Measurements from ENCODE around the gene IRAK2. TPM values are rescaled to one million over a fixed set of nuclear protein-coding genes. Genes with fewer than 3 reads are reported as not detected.

IRAK2 gene
- total RNA-seq, 4 donors from 2014 or later = 0.29 to 8.7 (median 3.7) TPM

DNA sequence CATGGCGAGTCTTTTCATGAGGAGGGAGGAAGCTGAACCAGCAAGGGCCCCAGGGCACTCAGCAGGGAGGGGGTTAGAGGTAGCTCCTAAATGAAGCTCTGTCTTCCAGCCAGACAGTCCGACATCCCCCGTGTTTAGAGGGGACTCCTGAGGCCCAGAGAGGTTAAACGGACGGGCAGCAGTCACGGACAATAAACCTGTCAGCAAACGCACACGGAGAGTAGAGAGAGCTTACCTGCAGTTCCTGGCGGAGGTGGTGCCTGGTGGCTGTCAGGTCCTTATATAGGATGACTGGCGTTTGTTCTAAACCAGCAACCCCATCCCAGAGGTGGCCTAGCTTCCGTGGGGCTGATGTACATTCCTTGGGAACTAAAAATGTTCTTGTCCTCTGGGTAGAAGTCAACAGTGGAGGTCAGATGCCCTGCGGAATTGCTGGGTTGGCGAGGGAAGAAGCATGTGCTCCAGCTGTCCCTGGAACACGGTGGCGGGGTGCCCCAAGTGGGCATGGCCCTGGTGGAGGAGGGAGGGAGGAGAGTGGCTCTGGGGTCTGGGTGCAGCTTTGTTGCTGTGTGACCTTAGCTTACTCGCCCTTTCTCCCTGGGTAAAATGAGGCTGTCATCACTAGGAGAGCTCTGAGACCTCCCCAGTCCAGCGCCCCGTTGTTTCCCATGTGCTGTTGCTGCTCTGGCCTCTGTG is 125.9 kb downstream of the IRAK2 start:
- no peaks in the 10 kb centered on the region for H3K9me3 ChIP-seq
- TF ChIP-seq, protein P1, sequence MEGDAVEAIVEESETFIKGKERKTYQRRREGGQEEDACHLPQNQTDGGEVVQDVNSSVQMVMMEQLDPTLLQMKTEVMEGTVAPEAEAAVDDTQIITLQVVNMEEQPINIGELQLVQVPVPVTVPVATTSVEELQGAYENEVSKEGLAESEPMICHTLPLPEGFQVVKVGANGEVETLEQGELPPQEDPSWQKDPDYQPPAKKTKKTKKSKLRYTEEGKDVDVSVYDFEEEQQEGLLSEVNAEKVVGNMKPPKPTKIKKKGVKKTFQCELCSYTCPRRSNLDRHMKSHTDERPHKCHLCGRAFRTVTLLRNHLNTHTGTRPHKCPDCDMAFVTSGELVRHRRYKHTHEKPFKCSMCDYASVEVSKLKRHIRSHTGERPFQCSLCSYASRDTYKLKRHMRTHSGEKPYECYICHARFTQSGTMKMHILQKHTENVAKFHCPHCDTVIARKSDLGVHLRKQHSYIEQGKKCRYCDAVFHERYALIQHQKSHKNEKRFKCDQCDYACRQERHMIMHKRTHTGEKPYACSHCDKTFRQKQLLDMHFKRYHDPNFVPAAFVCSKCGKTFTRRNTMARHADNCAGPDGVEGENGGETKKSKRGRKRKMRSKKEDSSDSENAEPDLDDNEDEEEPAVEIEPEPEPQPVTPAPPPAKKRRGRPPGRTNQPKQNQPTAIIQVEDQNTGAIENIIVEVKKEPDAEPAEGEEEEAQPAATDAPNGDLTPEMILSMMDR (IDR thresholded peaks at IDR 0.05) = no peak
- no peak for TF ChIP-seq POLR2A (IDR thresholded peaks at IDR 0.05)
- no peaks in the 10 kb centered on the region for H3K4me1 ChIP-seq
- H3K27me3 ChIP-seq = no peaks in the 10 kb centered on the region
- no peaks in the 10 kb centered on the region for H3K36me3 ChIP-seq
- no peak for DNase-seq
- intact Hi-C loops (cut with DNase I; ENCODE audit: low total_unique reads) = no loop called here
- no peak overlapping the region for H3K27ac ChIP-seq
- H3K4me3 ChIP-seq = no peak overlapping the region

DNA sequence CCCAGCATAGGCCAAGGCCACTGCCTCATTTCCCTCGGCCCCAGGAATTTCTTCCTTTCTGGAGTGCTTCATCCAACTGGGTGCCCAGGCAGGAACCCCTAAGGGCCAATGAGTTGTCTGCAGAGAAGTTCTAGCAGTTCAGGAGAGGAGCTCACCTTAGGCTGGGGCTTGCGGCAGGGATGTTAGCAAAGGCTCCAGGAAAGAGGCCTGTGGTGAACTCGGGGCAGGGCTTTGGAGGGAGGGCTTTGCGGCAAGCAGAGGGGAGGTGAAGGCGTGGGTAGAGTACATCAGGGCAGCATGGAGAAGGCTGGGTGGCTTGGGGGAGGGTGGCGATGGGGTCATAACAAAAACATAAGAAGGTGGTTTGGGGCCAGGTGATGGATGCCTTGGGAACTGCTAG is 126.9 kb downstream of the IRAK2 start:
- Histone ChIP-seq H3K4me3 (no peak overlapping the region), H3K4me1 (no peaks in the 10 kb centered on the region), H3K27ac (no peak overlapping the region), H3K36me3 (no peaks in the 10 kb centered on the region), H3K27me3 (no peaks in the 10 kb centered on the region), H3K9me3 (no peaks in the 10 kb centered on the region)
- intact Hi-C loops (cut with DNase I; ENCODE audit: low total_unique reads) = no loop called here
- TF ChIP-seq, protein P1 (IDR thresholded peaks at IDR 0.05) = no peak
- TF ChIP-seq POLR2A (IDR thresholded peaks at IDR 0.05) = no peak
- no peak for DNase-seq

DNA sequence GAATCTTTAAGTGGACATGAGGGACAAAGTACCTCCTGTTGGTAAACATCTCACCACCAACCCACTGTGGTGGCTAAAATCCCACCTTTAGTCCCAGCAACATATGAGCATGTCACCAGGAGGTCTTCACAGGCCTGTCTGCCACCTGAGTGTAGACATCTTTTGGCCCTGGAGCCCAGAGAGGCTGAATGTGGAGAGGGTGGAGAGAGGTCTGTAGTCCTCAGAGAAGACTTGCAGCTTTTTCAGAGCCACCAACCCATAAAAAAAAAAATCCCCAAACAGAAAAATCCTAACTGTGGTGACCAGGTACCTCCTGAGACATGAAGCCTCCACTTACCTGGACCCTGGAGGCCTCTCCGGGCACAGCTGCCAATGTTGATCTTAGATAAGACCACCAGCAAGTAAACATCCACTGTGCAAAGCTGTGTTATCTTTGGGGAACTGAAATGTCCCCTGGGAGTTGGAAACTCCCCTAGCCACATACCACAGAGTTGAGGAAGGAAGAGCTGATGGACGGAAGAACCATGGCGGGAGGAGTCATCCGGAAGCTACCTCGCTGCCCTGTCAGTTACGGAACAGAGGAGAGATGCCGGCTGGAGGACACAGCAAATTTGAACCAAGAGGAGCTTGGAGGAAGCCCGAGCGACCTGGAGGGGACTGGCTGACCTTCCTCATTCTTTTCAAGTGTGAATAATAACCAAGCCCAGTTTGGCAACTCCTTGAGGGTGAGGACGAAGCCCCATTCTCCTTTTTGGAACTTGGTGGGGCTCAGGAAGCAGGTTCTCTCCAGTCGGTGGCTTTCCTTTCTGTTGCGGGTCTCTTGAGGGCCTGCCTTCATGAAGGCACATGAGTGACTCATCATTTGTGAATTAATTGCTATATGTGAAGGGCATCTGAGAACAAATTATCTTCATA is 128.0 kb downstream of the IRAK2 start, which contains the start of gene GHRL:
GHRL (minus strand) TSS at position 443 of the 915 bp plus-strand sequence. CDS start 2,767 bp downstream, outside the sequence.
- Histone ChIP-seq H3K36me3 (no peaks in the 10 kb centered on the region), H3K27me3 (no peaks in the 10 kb centered on the region), H3K9me3 (no peaks in the 10 kb centered on the region), H3K4me1 (no peaks in the 10 kb centered on the region), H3K4me3 (no peak within 1 kb of the TSS), H3K27ac (no peak within 1 kb of the TSS)
- TF ChIP-seq, protein P1 (IDR thresholded peaks at IDR 0.05) = no peak
- TF ChIP-seq POLR2A (IDR thresholded peaks at IDR 0.05) = no peak
- intact Hi-C loops (cut with DNase I; ENCODE audit: low total_unique reads) = no loop called here
- DNase-seq = no peak

Small RNAs within 50 kb of the gene (small RNA-seq; reads per million reads assigned to genes)
- gene RF02126 = not detected

Other genes starting within 250 kb of the IRAK2 start
- gene IL17RC, start 247.8 kb upstream of the IRAK2 start, total RNA-seq = 10 to 100 TPM in 3 of 4 donors, 1 to 10 TPM in 1; 9.7 to 63.7 (median 33.9) TPM
- gene CRELD1, start 231.1 kb upstream of the IRAK2 start, total RNA-seq = 10 to 100 TPM; 20.4 to 38.8 (median 29.1) TPM
- gene PRRT3, start 212.5 kb upstream of the IRAK2 start, total RNA-seq = 1 to 10 TPM in 3 of 4 donors, under 1 TPM in 1; 0.51 to 8.2 (median 2.2) TPM
- gene EMC3, start 178.1 kb upstream of the IRAK2 start, total RNA-seq = 100 to 1,000 TPM in 1 of 4 donors, 10 to 100 TPM in 2, 1 to 10 TPM in 1; 9.1 to 162 (median 44.0) TPM
- 10 to 100 TPM in 1 of 4 donors, 1 to 10 TPM in 2, not detected in 1; 3.0 to 17.7 (median 3.6) TPM for gene FANCD2, start 138.5 kb upstream of the IRAK2 start, total RNA-seq
- gene FANCD2OS, start 56.7 kb upstream of the IRAK2 start, total RNA-seq = not detected
- 100 to 1,000 TPM in 3 of 4 donors, 10 to 100 TPM in 1; 89.1 to 145 (median 117) TPM for gene BRK1, start 49.2 kb upstream of the IRAK2 start, total RNA-seq
- 10 to 100 TPM; 14.6 to 73.7 (median 33.3) TPM for gene VHL, start 23.1 kb upstream of the IRAK2 start, total RNA-seq
- gene TATDN2, start 83.5 kb downstream of the IRAK2 start, total RNA-seq = 10 to 100 TPM; 15.9 to 55.7 (median 26.7) TPM
- 1 to 10 TPM in 1 of 4 donors, not detected in 3; 7.9 TPM for gene GHRL, start 128.0 kb downstream of the IRAK2 start, total RNA-seq
- gene SEC13, start 156.2 kb downstream of the IRAK2 start, total RNA-seq = 100 to 1,000 TPM in 1 of 4 donors, 10 to 100 TPM in 3; 18.2 to 137 (median 72.7) TPM

Measured in uterus (tissue), 4 donors.